Bronchial epithelial cell (primary cell): Measurements from ENCODE around the gene PKNOX2. TPM values are rescaled to one million over a fixed set of nuclear protein-coding genes. Genes with fewer than 3 reads are reported as not detected.

Source experiments
- DNase-seq: peaks from one replicate; pipeline ENCODE4 v3.0.0-alpha.2; 2010; ENCODE audit warnings: low read depth
- FAIRE-seq: peaks from 2 replicates; lab custom pipeline; 2011; peaks lifted over from hg19 to GRCh38; lab: Jason Lieb, UNC
- H3K27me3 ChIP-seq: 2 replicates; pipeline ENCODE4 v1.5.1; 2011; ENCODE audit warnings: low read length; ENCODE audit not compliant: control insufficient read depth, insufficient read depth
- H3K36me3 ChIP-seq: 2 replicates; pipeline ENCODE4 v1.5.1; 2011; ENCODE audit warnings: low read length; ENCODE audit not compliant: control insufficient read depth, insufficient read depth
- H3K4me3 ChIP-seq: 2 replicates; pipeline ENCODE4 v1.5.1; 2011; ENCODE audit warnings: mild to moderate bottlenecking, low read depth, low read length, control low read depth
- total RNA-seq: library from RNA; depleted of rRNA; stranded (reverse); fragments of >200 nt; gene quantifications from 2 replicates; pipeline ENCODE4 v1.2.1, GENCODE V29; 2014
- TF ChIP-seq, protein P1 (sequence below): IDR thresholded peaks from 2 replicates; pipeline ENCODE4 v1.5.1; 2011; ENCODE audit warnings: mild to moderate bottlenecking, moderate library complexity, low read length, control low read depth, inconsistent platforms; ENCODE audit not compliant: insufficient read depth, severe bottlenecking

PKNOX2 gene
- total RNA-seq, 1 donor from 2014 or later = not detected

DNA sequence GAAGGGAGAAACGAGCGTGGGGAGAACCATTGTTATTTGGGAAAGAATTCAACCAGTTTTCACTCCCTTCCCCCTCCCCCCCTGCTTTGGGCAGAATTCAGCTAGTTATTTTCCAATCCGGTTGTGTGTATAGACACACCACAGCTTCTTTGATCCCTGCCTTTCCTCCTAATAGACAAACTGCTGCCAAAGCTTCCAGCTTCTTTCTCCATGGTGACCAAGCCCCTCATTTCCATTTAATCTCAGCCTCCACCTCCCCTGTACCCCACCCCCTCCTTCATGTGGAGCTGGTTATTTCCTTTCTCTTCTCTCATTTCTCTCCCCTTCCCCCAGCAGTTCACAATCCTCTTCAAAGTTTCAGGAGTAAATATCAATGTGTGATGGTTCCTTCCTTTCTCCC lies 24.8 kb upstream of the PKNOX2 start:
- Histone ChIP-seq H3K36me3 (no peaks in the 10 kb centered on the region), H3K4me3 (no peak overlapping the region), H3K27me3 (peaks cover 2% of the 10 kb centered on the region)
- DNase-seq = no peak
- no peak for FAIRE-seq
- TF ChIP-seq, protein P1, sequence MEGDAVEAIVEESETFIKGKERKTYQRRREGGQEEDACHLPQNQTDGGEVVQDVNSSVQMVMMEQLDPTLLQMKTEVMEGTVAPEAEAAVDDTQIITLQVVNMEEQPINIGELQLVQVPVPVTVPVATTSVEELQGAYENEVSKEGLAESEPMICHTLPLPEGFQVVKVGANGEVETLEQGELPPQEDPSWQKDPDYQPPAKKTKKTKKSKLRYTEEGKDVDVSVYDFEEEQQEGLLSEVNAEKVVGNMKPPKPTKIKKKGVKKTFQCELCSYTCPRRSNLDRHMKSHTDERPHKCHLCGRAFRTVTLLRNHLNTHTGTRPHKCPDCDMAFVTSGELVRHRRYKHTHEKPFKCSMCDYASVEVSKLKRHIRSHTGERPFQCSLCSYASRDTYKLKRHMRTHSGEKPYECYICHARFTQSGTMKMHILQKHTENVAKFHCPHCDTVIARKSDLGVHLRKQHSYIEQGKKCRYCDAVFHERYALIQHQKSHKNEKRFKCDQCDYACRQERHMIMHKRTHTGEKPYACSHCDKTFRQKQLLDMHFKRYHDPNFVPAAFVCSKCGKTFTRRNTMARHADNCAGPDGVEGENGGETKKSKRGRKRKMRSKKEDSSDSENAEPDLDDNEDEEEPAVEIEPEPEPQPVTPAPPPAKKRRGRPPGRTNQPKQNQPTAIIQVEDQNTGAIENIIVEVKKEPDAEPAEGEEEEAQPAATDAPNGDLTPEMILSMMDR = no peak

DNA sequence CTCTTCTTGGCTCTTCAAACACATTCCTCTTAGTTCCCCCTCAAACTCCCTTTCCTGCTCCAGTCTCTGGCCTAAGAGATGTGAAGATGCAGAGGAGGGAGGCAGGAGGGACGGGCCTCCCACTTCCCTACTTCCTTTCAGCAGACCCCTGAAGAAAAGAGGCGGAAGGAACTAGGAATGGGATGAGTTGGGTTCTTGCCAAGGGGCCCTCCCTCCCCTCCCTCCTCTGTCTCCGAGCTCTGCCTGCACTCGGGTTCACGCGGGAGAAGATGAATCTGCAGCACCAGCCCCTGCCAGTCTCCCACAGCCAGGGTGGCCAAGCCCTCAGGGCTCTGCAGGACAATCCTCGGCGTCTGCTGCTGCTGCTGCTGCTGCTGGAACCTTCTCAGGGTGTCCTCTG lies 24.3 kb upstream of the PKNOX2 start:
- no peak overlapping the region for H3K4me3 ChIP-seq
- H3K27me3 ChIP-seq = peaks cover 2% of the 10 kb centered on the region
- FAIRE-seq = no peak
- TF ChIP-seq, protein P1 = no peak
- DNase-seq = no peak
- no peaks in the 10 kb centered on the region for H3K36me3 ChIP-seq

DNA sequence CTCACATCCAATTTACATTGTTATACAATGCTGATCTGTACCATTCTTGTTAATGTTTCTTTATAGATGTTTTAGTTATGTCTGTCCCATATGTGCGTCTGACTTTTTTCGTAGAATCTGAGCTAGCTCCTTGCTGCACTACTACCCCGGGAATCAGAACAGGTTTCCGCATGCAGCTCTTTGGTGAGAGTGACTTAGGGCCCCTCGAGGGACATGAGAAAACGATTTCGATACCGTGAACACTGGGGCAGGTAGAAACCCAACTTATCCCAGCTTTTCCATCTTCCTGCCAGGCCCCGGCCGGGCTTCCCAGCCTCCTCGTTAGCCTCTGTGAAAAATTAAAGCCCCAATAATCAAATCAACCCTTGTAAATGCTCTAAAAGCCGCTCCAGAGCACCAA lies 23.4 kb upstream of the PKNOX2 start:
- DNase-seq (no peak), FAIRE-seq (no peak)
- no peaks in the 10 kb centered on the region for H3K36me3 ChIP-seq
- no peak overlapping the region for H3K4me3 ChIP-seq
- TF ChIP-seq, protein P1 = no peak
- H3K27me3 ChIP-seq = peaks cover 2% of the 10 kb centered on the region

DNA sequence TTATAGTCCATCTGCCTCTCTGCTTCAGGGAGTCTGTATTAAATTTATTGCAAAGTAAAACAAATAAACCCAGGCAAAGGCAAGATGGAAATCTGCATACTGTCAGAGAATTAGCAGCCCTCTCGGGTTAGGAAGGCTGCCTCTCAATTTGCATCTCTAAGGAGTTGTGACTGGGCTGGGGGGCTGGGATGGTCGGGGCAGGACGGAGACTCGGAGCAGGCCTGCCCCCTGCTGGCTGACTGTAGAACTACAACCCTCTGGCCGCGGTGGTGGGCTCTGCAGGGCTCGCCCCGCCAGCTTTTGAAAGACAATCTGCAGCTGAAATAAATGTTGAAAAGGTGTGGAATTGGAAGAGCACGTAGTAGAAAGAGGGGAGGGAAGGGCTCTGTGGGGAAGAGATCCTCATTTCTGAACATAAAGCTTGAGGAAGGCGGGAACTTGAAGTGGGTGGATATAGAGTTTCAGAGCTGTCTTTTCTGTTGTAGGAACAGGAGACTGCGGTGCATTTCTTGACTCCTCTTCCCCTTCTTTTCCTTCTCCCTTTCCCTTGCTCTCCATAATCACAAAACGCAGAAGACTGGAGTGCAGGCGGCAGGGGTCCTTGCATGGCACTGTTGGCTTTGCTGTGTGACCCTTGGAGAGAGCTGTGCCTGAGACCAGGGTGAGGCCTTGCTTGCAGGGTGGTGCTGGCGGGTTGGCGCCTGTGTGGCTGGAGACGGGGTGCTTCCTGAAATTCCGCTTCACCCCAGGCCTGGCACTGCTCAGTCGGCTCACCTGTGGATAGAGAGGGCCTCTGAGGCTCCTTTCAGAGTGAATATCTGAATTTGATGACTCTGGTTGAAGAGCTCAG lies 22.6 kb upstream of the PKNOX2 start:
- no peaks in the 10 kb centered on the region for H3K36me3 ChIP-seq
- no peak overlapping the region for H3K4me3 ChIP-seq
- H3K27me3 ChIP-seq = peaks cover 2% of the 10 kb centered on the region
- FAIRE-seq (no peak), DNase-seq (no peak)
- TF ChIP-seq, protein P1 = peak; percentile 91

DNA sequence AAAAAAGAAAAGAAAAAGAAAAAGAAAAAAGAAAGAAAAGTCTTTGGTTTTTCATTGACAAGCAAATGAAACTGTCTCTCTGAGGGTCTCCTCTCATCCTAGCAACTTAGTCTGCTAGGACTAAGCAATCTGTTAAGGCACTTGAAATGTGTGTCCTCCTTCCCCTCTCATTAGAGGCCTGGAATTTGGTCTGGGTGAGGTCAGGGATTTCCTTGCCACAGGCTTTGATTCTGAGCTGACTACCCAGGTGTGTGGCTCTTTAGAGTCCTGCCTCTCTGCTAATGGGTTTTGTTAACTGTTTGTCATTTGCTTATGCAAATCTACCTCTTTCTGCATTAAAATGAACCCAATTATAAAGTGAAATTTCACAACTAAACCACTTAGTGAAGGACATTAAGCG lies 18.3 kb upstream of the PKNOX2 start:
- peaks cover 2% of the 10 kb centered on the region for H3K27me3 ChIP-seq
- FAIRE-seq (no peak), DNase-seq (no peak)
- H3K36me3 ChIP-seq = no peaks in the 10 kb centered on the region
- TF ChIP-seq, protein P1 = no peak
- no peak overlapping the region for H3K4me3 ChIP-seq
